ENCODE results near the gene MED16. TPM values are rescaled to one million over a fixed set of nuclear protein-coding genes. Genes with fewer than 3 reads are reported as not detected.

The MED16 gene
- polyA plus RNA-seq, 1 experiment, result 22.7 TPM

GRCh38 chr19:869245-870177 is 23.5 kb downstream of the MED16 start:
- CTCF ChIA-PET, result no interaction called here
- no peaks in the 10 kb centered on the region for H3K27me3 ChIP-seq (ENCODE audit: control insufficient read depth, insufficient read depth, low read length)
- TF ChIP-seq CTCF (IDR thresholded peaks at IDR 0.05; ENCODE audit: low read depth, low read length), result no peak
- POLR2A ChIA-PET, result no interaction called here
- DNase-seq (ENCODE audit: low read depth, low spot score), result peak; percentile 90
- no peak overlapping the region for H3K4me3 ChIP-seq (ENCODE audit: low read depth, low read length)
- H3K9me3 ChIP-seq (ENCODE audit: control insufficient read depth, insufficient read depth, low read length), result peaks cover 5% of the 10 kb centered on the region; the same call in 1 of the 2 replicates
- peak overlapping the region; percentile 94 for H3K27ac ChIP-seq (ENCODE audit: low read depth, low read length)

- CTCF ChIA-PET, result no interaction called here
- DNase-seq (ENCODE audit: low read depth, low spot score), result no peak
- TF ChIP-seq CTCF (IDR thresholded peaks at IDR 0.05; ENCODE audit: low read depth, low read length), result no peak
- peak overlapping the region; percentile 94 for H3K27ac ChIP-seq (ENCODE audit: low read depth, low read length)
- POLR2A ChIA-PET, result no interaction called here
- H3K9me3 ChIP-seq (ENCODE audit: control insufficient read depth, insufficient read depth, low read length), result peaks cover 5% of the 10 kb centered on the region; the same call in 1 of the 2 replicates
- H3K27me3 ChIP-seq (ENCODE audit: control insufficient read depth, insufficient read depth, low read length), result no peaks in the 10 kb centered on the region
- H3K4me3 ChIP-seq (ENCODE audit: low read depth, low read length), result no peak overlapping the region
Observed at GRCh38 chr19:868458-869244, 24.3 kb downstream of the MED16 start.

GRCh38 chr19:867855-868457 is 25.0 kb downstream of the MED16 start:
- no peak for DNase-seq (ENCODE audit: low read depth, low spot score)
- Histone ChIP-seq H3K27me3 (ENCODE audit: control insufficient read depth, insufficient read depth, low read length) (no peaks in the 10 kb centered on the region), H3K27ac (ENCODE audit: low read depth, low read length) (no peak overlapping the region), H3K9me3 (ENCODE audit: control insufficient read depth, insufficient read depth, low read length) (peaks cover 7% of the 10 kb centered on the region; the same call in 1 of the 2 replicates), H3K4me3 (ENCODE audit: low read depth, low read length) (no peak overlapping the region)
- TF ChIP-seq CTCF (IDR thresholded peaks at IDR 0.05; ENCODE audit: low read depth, low read length), result no peak
- POLR2A ChIA-PET, result interaction anchor here (0.6 kb wide), 1 partner anchor 158 kb away, joined by 9 read pairs; the partner anchor contains the start of gene CNN2
- CTCF ChIA-PET, result no interaction called here

GRCh38 chr19:867301-867793 is 25.6 kb downstream of the MED16 start:
- Histone ChIP-seq H3K27ac (ENCODE audit: low read depth, low read length) (no peak overlapping the region), H3K9me3 (ENCODE audit: control insufficient read depth, insufficient read depth, low read length) (peaks cover 11% of the 10 kb centered on the region; the same call in 1 of the 2 replicates), H3K27me3 (ENCODE audit: control insufficient read depth, insufficient read depth, low read length) (no peaks in the 10 kb centered on the region), H3K4me3 (ENCODE audit: low read depth, low read length) (no peak overlapping the region)
- POLR2A ChIA-PET, result interaction anchor here (0.6 to 0.7 kb wide), 2 partner anchors 32 to 159 kb away, joined by 4 to 9 read pairs; partner anchors contain the start of gene CNN2
- no peak for DNase-seq (ENCODE audit: low read depth, low spot score)
- TF ChIP-seq CTCF (IDR thresholded peaks at IDR 0.05; ENCODE audit: low read depth, low read length), result no peak
- CTCF ChIA-PET, result no interaction called here

All from AG04450 (cell line).